PFSK-1 (cell line): Measurements from ENCODE around the gene EXOC4.

Source experiments
- FOXP2 ChIP-seq: optimal IDR thresholded peaks from 2 replicates; pipeline ENCODE3; 2011; ENCODE audit warnings: borderline replicate concordance, control low read depth, inconsistent platforms; ENCODE audit not compliant: insufficient read depth; ENCODE audit errors: extremely low read length, extremely low read depth
- POLR2AphosphoS5 ChIP-seq: IDR thresholded peaks from 2 replicates; pipeline ENCODE4 v1.6.1; 2012; ENCODE audit warnings: low read depth, mild to moderate bottlenecking, control low read depth, low read length, moderate library complexity
- SIN3A ChIP-seq: IDR thresholded peaks from 2 replicates; pipeline ENCODE4 v1.6.1; 2012; ENCODE audit warnings: mild to moderate bottlenecking, low read length, moderate library complexity, borderline replicate concordance; ENCODE audit not compliant: insufficient read depth
- TAF1 ChIP-seq: IDR thresholded peaks from 2 replicates; pipeline ENCODE4 v1.6.1; 2012; ENCODE audit warnings: low read length, control low read depth, borderline replicate concordance; ENCODE audit not compliant: insufficient read depth
- TF ChIP-seq, protein P1 (sequence below), 2 experiments: IDR thresholded peaks; 2 replicates each; pipeline versions ENCODE4 v1.6.1 to v1.8.0; 2011 to 2012; ENCODE audit warnings: low read depth in 2 of 2, low read length in 2 of 2, control low read depth in 1 of 2, inconsistent platforms in 1 of 2, mild to moderate bottlenecking in 1 of 2, moderate library complexity in 1 of 2; ENCODE audit not compliant: insufficient read depth in 1 of 2

The EXOC4 gene

DNA sequence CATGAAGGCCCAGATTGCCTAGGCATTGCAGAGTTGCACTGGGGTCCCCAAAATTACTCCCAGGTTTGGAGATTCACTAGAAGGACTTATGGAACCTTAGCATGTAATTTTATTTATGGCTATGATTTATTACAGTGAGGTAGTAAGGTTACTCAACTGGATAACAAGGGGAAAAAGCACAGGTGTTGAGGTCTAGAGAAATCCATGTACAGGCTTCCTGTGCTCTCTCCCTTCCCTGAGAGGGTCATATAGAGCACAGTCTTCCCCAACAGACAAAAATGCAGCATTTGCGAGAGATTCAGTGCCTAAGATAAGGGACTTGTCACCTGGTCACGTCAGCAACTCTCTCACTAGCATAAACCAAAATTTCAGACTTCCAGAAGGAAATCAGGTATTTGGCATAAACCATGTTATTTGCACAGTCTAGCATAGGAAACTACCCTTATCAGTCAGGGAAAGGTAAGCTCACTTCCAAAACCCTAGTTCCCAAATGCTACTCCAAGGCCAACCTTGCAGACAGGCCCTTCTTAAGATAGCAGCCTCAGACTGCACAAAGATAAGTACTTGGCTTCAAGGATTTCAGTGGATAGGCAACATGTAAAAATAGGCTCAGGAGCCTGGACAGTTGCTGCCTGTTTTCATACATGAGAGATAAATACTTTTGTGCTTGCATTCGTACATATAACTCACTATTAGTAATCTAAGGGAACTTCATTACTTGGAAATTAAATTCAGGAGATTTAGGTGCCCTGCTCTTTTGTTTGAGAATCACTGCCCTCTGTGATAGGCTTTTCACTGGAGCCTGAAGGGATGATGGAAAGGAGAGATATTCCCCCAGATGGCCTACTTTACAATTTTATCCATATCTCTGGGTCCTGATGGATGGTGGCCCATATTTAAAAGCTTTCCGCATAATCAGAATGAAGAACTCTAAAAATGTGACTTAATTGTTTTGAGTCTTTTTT lies 495.8 kb downstream of the EXOC4 start:
- TF ChIP-seq TAF1 = no peak
- TF ChIP-seq, protein P1, sequence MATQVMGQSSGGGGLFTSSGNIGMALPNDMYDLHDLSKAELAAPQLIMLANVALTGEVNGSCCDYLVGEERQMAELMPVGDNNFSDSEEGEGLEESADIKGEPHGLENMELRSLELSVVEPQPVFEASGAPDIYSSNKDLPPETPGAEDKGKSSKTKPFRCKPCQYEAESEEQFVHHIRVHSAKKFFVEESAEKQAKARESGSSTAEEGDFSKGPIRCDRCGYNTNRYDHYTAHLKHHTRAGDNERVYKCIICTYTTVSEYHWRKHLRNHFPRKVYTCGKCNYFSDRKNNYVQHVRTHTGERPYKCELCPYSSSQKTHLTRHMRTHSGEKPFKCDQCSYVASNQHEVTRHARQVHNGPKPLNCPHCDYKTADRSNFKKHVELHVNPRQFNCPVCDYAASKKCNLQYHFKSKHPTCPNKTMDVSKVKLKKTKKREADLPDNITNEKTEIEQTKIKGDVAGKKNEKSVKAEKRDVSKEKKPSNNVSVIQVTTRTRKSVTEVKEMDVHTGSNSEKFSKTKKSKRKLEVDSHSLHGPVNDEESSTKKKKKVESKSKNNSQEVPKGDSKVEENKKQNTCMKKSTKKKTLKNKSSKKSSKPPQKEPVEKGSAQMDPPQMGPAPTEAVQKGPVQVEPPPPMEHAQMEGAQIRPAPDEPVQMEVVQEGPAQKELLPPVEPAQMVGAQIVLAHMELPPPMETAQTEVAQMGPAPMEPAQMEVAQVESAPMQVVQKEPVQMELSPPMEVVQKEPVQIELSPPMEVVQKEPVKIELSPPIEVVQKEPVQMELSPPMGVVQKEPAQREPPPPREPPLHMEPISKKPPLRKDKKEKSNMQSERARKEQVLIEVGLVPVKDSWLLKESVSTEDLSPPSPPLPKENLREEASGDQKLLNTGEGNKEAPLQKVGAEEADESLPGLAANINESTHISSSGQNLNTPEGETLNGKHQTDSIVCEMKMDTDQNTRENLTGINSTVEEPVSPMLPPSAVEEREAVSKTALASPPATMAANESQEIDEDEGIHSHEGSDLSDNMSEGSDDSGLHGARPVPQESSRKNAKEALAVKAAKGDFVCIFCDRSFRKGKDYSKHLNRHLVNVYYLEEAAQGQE (IDR thresholded peaks at IDR 0.05; ENCODE audit: insufficient read depth in 1 of 2, low read depth in 2 of 2, low read length in 2 of 2) = no peak
- no peak for TF ChIP-seq POLR2AphosphoS5
- no peak for TF ChIP-seq FOXP2
- no peak for TF ChIP-seq SIN3A

DNA sequence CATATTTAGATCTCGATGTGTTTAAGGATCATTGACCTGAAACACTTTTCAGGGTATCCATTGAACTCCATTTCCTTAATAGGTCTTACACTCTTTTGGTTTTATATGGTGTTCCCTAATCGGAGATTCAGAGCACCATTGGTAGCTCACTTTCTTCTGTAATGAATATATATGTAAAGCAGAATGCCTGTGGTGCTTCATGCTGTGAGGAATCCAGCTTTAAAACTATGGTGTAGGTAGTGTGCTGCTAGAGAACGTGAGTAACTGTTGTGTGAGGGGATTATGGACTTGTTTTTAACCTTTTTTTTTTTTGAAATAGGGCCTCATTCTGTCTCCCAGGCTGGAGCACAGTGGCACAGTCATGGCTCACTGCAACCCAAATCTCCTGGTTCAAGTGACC lies 497.4 kb downstream of the EXOC4 start:
- no peak for TF ChIP-seq POLR2AphosphoS5
- no peak for TF ChIP-seq SIN3A
- TF ChIP-seq, protein P1 (IDR thresholded peaks at IDR 0.05; ENCODE audit: insufficient read depth in 1 of 2, low read depth in 2 of 2, low read length in 2 of 2) = no peak
- TF ChIP-seq FOXP2 = no peak
- no peak for TF ChIP-seq TAF1

DNA sequence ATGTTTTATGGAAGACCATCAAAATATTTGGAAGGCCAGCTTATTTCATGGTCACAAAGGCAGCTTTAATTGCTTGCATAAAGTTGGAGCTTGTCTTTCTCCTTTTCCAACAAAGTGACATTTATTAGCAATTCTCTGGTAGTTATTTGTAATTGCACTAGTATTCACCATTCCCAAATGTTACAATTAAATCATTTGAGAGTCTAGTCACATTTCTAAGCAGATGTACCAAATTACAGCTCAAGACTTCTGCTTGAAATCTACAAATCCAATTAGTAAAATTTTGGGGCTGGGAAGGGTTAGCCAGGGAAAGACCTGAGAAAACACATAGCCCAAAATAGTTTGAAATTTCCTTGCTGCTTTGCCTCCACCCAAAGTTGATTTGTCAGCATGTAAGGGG lies 498.2 kb downstream of the EXOC4 start:
- TF ChIP-seq, protein P1 (IDR thresholded peaks at IDR 0.05; ENCODE audit: insufficient read depth in 1 of 2, low read depth in 2 of 2, low read length in 2 of 2) = no peak
- TF ChIP-seq FOXP2 (no peak), SIN3A (no peak), POLR2AphosphoS5 (no peak), TAF1 (no peak)

DNA sequence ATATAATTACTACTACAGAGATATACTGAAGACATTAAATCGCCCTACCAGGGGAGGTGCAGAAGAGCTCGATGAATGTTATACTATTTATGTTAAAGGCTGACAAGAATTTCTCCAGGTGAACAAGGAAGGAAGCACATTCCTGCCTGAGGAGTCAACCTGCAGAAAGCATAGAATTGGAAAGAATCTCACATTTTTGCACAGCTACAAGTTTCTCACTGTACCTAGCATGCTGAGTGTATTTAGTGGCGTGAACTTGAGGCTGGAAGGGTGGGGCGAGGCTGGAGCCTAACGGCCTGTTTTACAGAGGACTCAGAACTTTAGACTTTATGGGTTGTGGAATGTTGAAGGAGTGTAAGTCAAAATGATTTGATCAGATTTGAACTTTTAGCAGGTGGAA lies 500.6 kb downstream of the EXOC4 start:
- no peak for TF ChIP-seq FOXP2
- TF ChIP-seq, protein P1 (IDR thresholded peaks at IDR 0.05; ENCODE audit: insufficient read depth in 1 of 2, low read depth in 2 of 2, low read length in 2 of 2) = no peak
- no peak for TF ChIP-seq SIN3A
- TF ChIP-seq POLR2AphosphoS5 = no peak
- no peak for TF ChIP-seq TAF1
